HG02623 (cell line): Measurements from ENCODE around the gene SEC23A.
"Not testable (repeated sequence)": the region's sequence is repeated elsewhere in the genome, so short reads cannot be mapped to it uniquely, and the experiment has no call there.

Experiments
- ATAC-seq: cut with Tn5 transposase; IDR thresholded peaks from one replicate; pipeline ENCODE4 v1.9.1; 2021; ENCODE audit warnings: moderate library complexity; ENCODE audit not compliant: unreplicated experiment

The SEC23A gene

DNA sequence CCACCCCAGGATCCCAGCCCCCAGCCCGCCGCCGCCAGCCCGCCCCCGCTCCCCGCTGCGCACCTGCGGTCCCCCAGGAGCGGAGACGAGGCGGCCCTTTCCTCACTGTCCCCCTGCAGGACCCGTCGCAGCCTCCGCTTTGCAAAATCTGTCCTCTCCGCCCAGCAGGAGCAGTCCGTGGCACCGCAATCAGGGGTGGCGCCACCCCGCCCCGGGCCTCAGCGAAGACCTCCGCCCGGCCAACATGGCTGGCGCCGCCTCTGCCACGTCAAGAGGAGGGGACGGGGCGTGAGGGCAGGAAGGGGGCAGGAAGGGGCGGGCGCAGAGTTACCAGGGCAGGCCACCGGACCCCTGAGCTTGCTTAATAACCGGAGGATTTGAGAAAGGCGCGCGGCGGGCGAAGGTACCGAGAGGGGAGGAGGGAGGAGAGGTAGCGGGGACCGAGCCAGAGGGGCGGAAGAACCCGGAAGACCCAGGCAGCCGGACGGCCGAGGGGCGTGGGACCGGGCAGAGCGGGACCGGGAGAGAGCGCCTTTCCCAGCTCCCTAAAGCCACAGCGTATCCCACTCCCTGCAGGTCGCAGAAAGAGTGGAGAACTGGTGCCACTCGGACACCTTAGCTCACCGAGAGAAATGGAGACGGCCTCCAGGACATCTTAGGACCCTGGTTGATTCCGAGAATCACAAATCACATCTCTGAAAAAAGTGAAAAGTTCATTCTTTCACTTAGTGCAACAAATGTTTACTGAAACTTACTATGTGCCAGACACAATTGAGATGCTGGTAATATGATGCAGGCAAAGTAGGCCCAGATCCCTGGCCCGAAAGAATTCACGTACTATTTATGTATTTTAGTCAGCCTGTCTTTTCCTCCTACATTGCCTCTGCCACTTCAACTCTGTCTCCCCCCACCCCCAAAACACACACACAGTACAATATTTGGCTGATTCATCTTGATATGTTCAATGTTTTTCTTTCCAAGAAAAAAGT, at the start of gene SEC23A:
Gene SEC23A (minus strand): TSS at position 267 of the 989 bp plus-strand sequence. CDS start 7,117 bp downstream, outside the sequence.
- ATAC-seq = peak; percentile 94

DNA sequence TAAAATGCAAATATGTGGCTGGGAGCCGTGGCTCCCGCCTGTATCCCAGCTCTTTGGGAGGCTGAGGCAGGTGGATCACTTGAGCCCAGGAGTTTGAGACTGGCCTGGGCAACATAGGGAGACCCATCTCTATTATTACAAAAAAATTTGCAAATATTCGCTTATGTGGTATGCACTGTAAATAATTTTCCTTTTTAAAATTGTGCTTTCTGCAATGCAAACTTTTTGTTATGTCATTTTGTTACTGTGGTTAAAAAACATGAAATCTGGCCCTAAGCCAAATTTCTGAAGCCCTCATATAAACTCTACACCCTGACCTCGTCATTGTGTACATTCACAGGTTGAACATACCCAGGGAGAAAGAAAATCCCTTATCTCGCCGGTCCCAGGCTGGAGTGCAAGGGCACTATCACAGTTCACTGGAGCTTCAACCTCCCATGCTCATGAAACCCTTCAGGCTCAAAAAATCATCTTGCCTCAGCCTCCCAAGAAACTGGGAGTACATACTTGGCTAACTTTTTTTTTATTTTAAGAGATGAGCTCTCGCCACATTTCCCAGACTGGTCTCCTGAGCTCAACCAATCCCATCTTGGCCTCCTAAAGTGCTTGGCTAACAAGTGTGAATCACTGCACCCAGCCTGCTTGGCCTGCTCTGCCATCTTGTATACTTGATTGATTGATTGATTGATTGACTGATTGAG, 42.4 kb upstream of the SEC23A start:
- ATAC-seq = no peak

DNA sequence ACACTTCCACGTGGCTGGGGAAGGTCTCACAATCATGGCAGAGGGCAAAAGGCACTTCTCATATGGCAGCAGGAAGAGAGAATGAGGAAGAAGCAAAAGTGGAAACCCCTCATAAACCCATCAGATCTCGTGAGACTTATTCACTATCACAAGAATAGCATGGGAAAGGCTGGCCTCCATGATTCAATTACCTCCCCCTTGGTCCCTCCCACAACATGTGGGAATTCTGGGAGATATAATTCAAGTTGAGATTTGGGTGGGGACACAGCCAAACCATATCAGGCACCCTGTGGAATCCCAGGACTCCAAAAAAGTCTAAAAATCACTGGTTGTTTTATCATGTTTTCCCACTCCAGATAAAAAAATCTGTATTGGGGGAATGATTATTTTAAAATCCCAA, 40.2 kb upstream of the SEC23A start:
- not testable (repeated sequence) for ATAC-seq

DNA sequence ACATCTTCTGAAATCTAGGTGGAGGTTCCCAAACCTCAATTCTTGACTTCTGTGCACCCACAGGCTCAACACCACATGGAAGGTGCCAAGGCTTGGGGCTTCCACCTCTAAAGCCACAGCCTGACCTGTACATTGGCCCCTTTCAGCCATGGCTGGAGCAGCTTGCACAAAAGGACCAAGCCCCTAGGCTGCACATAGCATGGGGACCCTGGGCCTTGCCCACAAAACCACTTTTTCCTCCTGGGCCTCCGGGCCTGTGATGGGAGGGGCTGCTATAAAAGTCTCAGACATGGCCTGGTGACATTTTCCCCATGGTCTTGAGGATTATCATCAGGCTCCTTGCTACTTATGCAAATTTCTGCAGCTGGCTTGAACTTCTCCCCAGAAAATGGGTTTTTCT, 38.6 kb upstream of the SEC23A start:
- ATAC-seq = not testable (repeated sequence)

DNA sequence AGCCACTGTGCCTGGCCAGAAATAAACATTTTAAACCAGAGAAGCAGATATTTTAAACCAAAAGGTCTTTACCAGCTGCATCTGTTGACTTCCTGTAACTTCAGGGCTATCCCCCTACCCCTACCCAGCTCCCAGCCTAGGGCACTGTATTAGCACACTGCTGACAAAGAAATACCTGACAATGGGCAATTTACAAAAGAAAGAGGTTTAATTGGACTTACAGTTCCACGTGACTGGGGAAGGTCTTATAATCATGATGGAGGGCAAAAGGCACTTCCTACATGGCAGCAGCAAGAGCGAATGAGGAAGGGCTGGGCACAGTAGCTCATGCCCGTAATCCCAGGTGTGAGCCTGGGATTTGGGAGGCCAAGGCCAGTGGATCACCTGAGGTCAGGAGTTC, 37.1 kb upstream of the SEC23A start:
- no peak for ATAC-seq

DNA sequence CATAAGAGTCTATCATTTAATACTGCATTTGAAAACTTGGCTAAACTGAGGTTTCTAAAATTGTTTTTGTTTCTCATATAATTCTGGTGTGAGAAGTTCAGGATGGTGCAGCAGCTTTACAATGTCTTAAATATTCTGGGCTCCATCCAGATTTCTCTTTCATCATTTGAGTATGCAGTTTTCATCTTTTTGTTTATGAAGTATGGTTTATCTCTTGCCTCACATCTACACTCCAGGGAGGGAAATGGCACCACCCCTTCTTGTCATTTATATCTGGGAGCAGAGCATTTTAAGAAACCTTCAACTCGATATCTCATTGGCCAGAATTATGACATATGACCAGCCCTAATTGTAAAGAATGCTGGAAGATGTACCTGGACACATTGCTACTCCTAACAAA, 35.4 kb upstream of the SEC23A start:
- no peak for ATAC-seq

DNA sequence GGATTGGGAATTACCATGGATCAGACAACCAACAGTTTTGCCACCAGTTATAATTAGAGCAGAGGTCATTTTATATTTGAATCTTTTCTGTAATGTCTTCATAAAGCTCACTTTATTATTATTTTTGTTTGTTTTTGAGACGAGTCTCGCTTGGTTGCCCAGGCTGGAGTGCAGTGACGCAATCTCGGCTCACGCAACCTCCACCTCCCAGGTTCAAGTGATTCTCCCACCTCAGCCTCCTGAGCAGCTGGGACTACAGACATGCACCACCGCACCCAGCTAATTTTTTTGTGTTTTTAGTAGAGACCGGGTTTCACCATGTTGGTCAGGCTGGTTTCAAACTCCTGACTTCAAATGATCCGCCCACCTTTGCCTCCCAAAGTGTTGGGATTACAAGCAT, 34.8 kb upstream of the SEC23A start:
- not testable (repeated sequence) for ATAC-seq

DNA sequence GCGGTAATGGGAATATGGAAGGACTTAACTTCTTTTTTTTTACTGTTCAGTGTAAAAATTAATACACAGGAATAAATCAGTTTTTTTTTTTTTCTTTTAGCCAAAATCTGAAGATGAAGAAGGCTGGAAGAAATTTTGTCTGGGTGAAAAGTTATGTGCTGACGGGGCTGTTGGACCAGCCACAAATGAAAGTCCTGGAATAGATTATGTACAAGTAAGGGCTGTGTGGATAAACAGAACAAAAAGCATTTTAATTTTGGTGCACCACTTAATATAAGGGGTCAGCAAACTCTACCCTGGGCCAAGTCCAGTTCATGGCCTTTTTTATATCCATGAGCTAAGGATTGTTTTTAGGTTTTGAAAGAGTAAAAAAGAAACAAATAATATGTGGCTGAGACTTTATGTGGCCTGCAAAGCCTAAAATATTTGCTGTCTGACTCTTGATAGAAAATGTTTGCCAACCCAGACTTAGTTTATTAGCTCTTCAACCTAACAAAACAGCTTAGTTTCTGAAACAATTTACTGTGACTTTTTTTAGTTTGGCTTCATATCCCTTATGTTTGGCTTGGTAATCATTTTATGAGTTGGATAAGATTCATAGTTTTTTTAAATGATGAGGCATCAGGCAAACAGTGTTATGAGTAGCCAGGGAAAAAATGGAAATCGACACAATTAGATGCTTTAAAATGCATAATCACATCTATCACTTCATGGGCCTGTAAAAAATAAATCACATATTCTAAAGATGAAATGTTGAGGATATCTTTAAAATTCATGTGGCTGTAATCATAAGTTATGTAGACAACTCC, 19.5 kb upstream of the SEC23A start:
- ATAC-seq = no peak

DNA sequence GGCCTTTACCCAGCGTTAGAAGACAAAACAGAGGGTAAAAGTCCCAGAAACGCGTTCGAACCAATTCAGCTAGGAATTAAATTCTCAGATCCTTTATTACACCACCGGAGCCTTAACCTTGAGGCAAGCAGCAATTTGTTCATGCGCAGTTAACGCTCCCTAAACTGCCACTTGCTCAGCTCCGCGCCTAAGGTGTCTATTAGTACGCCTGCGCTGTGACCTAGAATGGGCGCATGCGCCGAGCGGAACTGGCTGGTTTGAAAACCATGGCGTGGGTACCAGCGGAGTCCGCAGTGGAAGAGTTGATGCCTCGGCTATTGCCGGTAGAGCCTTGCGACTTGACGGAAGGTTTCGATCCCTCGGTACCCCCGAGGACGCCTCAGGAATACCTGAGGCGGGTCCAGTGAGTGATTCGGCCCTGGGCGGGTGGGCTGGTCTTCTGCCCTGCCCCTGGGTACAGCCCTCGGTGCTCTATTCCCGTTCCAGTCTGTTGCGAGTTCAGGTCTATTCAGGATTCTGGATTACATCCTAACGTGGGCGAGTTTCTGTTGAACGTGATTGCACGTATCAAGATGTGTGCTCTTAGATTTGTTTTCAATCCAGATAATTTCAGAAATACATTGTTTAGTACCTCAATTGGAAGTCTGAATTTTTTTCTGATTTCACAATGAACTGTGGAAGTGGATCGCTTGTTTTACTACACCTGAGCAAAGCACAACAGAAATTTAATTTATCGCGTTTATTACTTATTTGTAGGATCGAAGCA, 11.2 kb upstream of the SEC23A start, which contains the start of gene GEMIN2:
Gene GEMIN2 (plus strand): TSS at position 251 of the 766 bp plus-strand sequence. CDS start 16 bp downstream, at position 267.
- ATAC-seq = peak; percentile 94

DNA sequence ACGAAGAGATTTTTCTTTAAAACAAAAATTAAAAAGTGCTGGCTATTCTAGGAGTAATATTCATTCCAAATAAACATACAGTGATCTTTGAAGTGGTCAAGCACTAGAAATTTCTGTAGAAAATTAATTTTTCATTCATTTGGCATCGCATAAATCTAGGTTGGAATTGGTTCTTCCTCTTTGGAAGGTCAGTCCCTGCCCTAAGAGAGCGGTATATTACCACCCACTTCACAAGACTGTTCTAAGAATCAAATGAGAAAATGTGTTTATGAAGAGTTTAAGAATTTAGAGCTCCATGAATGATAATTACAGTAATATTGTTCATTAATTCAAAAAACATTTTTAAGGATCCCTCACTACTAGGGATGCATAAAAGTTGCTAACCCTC, 10.6 kb upstream of the SEC23A start:
- ATAC-seq = no peak

DNA sequence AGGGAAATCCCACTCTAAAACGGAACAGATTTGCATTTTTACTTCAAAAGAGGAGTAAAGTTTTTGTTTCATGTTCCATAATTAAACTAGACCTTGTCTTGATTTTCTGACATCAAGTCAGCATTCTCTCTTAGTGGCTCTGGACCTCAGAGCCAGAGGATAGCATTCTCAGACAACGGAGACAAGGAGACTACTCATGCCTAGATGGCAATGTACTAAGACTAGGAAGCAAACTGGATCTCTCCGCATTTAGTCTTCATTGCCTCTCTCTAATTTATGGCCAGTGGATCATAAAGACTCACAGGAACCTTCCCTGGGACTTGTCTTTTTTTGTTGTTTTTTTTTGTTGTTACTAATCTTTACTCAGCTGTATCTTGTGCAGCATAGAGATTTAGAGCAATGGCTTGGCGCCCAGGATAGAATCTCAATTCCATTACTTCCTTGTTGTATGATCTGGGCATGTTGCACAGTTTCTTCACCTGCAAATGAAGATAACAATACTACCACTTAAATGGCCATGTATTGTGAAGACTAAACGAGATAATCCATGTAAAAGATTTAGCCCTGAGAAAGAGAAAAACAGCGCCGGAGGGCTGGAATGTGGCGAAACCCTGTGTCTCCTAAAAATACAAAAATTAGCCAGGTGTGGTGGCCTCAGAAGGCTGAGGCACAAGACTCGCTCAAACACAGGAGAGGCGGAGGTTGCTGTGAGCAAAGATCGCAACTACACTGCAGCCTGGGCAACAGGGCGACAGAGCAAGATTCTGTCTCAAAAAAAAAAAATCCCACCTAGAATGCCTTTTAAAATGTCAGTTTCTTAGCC, 7.1 kb upstream of the SEC23A start:
- no peak for ATAC-seq

DNA sequence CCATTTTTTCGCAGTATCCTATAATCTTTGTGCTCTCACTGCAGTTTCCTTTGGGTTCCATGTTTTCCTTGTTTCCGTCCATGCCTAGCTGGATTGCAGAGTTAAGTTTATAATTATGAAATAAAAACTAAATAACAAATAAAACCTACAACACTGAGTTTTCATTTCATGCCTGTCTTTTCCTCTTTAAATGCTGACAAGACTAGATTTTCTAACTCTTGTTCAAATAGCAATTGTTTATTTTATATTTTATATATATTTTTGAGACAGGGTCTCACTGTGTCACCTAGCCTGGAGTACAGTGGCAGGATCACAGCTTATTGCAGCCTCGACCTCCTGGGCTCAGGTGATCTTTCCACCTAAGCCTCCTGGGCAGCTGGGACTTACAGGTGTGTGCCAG, 5.8 kb upstream of the SEC23A start:
- ATAC-seq = no peak

DNA sequence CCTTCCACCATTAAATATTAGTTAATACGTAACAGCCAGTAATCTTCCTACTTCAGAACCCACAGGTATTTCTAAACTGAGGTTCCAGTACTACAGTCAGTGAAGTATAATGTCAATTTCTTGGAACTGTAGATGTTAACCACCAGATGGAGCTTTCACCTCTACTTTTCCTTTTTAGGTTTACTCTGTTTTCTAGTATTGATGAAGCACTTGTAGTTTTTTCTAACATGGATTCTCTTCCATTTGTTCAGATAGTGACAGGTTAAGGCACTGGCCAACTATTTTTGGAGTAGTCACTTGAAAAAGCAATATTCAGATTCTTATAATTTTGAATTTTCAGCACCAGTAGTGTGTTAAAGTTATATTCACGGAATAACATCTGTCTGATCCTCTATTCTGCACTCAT, 4.6 kb upstream of the SEC23A start:
- ATAC-seq = peak; percentile 21

DNA sequence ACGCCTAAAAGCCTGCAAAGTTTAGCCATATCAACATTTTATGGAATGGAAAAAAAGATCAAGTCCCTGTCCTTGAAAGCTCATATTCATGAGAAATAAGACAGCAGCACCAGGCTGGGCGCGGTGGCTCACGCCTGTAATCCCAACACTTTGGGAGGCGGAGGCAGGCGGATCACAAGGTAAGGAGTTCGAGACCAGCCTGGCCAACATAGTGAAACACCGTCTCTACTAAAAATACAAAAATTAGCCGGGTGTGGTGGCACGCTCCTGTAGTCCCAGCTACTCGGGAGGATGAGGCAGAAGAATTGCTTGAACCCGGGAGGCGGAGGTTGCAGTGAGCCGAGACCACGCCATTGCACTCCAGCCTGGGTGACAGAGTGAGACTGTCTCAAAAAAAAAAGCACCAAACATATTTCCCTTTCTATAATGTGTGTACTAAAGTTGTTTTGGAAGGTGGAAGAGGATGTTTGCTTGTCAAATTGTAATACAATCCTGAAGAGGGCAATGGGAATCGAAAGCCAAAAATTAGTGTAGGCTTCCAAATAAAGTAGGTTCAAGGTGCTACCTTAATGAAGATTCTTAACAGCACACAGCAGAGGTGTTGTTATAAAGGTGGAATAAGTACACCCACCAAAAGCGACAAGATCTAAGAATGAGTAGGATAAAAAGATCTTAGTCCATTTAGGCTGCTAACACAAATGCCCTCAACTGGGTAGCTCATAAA, 1.2 kb upstream of the SEC23A start:
- ATAC-seq = not testable (repeated sequence)

DNA sequence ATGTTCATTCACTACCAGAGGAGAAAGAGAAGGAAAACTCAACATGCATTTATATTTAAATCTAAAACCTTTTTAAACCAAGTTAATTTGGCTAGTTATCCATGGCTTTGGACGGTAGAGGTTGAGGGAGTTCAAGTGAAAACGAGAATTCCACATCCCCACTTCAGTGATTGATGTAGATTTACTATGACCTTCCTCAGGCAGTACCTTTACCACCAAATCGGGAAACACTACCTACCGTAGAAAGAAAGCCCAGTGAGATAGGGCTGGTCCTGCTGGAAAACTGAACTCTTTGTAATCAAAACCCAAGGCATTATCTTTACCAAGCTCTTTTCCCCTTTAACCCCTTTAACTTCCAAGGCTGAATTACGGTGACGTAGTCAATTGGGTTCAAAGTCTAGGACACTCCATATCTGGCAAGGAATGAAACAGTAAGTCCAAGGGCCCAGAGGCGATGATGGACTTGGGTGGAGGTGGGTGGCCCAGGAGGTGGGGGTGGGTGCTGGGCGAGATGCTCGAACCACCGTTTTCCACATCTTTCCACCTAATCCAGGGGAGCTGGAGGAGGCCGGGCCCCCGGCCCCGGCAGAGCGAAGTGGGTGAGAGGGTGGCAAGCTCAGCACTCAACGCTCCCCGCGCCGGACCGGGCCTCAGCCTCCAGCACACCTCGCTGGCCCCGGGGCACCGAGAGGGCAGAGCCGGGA, 618 bp downstream of the SEC23A start:
- peak; percentile 3 for ATAC-seq

DNA sequence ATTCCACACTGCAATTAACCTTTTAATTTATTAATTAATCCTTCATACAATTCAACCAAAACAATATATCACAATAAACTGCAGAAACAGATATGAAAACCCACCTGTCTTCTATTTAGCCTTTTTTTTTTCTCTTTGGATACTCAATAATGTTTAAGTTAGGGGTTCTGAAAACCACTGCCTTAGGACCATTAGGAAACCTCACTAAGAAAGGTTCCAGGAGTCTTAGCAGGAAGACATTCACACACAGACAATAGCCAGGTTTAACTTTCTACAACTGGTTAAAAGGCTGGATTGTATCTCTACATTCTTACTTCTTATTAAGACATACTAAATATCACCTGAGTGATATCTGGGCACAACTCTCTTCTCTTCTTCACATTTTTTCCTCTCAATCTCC, 3.3 kb downstream of the SEC23A start:
- no peak for ATAC-seq

DNA sequence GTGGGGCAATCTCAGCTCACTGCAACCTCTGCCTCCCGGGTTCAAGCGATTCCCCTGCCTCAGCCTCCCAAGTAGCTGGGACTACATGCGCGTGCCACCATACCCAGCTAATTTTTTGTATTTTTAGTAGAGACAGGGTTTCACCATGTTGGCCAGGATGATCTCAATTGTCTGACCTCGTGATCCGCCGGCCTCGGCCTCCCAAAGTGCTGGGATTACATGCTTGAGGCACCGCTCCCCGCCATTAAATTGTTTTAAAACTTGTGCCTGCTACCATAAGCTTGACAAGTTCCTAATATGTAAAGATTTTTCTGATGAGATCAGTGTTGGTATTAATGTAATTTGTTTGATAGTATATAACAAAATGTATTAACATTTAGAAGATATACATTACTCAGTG, 3.8 kb downstream of the SEC23A start:
- ATAC-seq = not testable (repeated sequence)

DNA sequence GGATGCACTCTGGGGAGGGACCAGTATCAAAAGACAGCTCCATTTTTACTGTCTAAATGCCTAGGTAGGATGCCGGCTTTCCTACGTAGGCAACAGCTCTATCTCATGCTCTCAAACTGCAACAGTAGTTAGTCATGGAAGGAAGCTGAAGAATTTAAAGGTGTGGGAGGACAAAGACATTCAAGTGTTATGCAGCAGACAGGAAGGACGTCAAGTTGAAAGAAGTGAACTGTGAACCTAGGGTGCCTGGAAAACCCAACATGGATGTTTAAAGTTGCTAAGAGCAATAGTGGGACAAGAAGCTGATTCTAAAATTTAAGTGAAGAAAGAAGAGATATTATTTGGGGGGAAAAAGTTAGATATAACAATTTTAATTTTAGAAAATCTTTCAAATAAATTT, 5.9 kb downstream of the SEC23A start:
- no peak for ATAC-seq
